ENCODE results near the gene CPED1. TPM values are rescaled to one million over a fixed set of nuclear protein-coding genes. Genes with fewer than 3 reads are reported as not detected.

Gene CPED1
- polyA plus RNA-seq, 1 donor from 2014 or later, result not detected

DNA sequence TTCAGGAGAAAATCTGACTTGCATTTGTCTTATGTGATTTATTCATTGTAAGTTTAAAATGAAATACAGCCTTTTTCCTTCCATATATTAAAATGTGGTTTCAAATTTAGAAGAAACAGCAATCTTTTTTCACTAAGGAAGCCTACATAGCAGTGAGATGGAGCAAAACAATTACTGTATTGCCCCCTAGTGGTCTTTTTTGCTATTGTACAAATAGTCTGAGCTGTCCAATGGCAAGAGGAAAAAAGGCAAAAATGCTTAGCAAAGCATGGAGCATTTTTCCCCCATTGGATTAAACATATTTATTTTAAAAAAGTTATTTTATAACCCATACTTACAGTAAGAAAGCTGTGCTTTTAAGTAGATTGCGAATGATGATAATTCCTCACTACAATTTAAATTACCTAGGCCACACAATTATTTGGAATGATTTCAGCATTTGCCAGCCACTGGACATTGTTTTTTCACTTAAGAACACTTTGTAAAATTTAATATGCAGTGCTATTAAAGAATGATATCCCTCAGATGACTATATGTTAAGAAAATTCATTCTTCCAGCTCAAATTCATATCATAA is 119.5 kb downstream of the CPED1 start:
- Histone ChIP-seq H3K9me2 (ENCODE audit: insufficient read depth, low read length) (no peaks in the 10 kb centered on the region), H3K27me3 (ENCODE audit: insufficient read depth, low read depth, low read length) (no peaks in the 10 kb centered on the region), H3K4me3 (ENCODE audit: low read length) (no peak overlapping the region), H3K79me2 (replicated peaks; ENCODE audit: insufficient read depth, low read length) (no peaks in the 10 kb centered on the region), H3K36me3 (ENCODE audit: insufficient read depth, low read length) (no peaks in the 10 kb centered on the region), H3K27ac (ENCODE audit: low read length) (no peak overlapping the region), H2AFZ (ENCODE audit: low read depth, low read length) (no peak overlapping the region), H3K9me3 (ENCODE audit: low read length) (no peaks in the 10 kb centered on the region), H4K20me1 (ENCODE audit: insufficient read depth) (no peaks in the 10 kb centered on the region), H3K9ac (ENCODE audit: low read length) (no peak overlapping the region), H3K4me2 (ENCODE audit: low read length) (no peak overlapping the region), H3F3A (ENCODE audit: insufficient read depth, low read length, poor library complexity, severe bottlenecking) (no peaks in the 10 kb centered on the region)
- no peak for TF ChIP-seq POLR2AphosphoS5 (IDR thresholded peaks at IDR 0.05)
- peak; percentile 71 for TF ChIP-seq RAD21 (conservative IDR thresholded peaks at IDR 0.05)
- TF ChIP-seq, protein P1, sequence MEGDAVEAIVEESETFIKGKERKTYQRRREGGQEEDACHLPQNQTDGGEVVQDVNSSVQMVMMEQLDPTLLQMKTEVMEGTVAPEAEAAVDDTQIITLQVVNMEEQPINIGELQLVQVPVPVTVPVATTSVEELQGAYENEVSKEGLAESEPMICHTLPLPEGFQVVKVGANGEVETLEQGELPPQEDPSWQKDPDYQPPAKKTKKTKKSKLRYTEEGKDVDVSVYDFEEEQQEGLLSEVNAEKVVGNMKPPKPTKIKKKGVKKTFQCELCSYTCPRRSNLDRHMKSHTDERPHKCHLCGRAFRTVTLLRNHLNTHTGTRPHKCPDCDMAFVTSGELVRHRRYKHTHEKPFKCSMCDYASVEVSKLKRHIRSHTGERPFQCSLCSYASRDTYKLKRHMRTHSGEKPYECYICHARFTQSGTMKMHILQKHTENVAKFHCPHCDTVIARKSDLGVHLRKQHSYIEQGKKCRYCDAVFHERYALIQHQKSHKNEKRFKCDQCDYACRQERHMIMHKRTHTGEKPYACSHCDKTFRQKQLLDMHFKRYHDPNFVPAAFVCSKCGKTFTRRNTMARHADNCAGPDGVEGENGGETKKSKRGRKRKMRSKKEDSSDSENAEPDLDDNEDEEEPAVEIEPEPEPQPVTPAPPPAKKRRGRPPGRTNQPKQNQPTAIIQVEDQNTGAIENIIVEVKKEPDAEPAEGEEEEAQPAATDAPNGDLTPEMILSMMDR (IDR thresholded peaks at IDR 0.05; ENCODE audit: poor library complexity, severe bottlenecking), result peak; percentile 76
- TF ChIP-seq EZH2 (IDR thresholded peaks at IDR 0.05; ENCODE audit: borderline replicate concordance, insufficient read depth, low read length, poor library complexity, severe bottlenecking), result no peak
- TF ChIP-seq EP300 (conservative IDR thresholded peaks at IDR 0.05; ENCODE audit: poor library complexity, severe bottlenecking), result no peak
- TF ChIP-seq SMC3 (conservative IDR thresholded peaks at IDR 0.05; ENCODE audit: poor library complexity), result peak; percentile 67

DNA sequence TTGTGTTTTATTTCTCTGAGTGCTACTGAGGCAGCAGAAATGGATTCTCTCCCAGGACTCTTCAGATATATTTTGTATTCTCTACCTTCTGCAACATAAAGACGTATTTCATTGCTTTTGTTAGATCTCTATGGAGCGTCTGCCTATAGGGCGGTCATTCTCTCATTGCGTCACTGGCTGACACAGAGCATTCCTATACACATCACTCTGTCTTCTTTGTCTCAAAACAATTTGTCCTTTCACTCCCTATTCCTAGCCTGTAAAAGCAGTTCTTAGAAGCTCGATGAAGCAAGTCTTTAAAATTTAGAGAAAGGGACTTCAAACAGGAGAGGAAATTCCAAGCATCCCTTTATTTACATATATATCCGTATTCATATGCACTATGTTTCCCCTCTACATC is 120.6 kb downstream of the CPED1 start:
- no peaks in the 10 kb centered on the region for H4K20me1 ChIP-seq (ENCODE audit: insufficient read depth)
- no peak overlapping the region for H2AFZ ChIP-seq (ENCODE audit: low read depth, low read length)
- no peak overlapping the region for H3K4me3 ChIP-seq (ENCODE audit: low read length)

More for the DNA sequence above, 120.6 kb downstream of the CPED1 start:
- H3K79me2 ChIP-seq (replicated peaks; ENCODE audit: insufficient read depth, low read length), result no peaks in the 10 kb centered on the region
- no peaks in the 10 kb centered on the region for H3K9me3 ChIP-seq (ENCODE audit: low read length)
- TF ChIP-seq EP300 (conservative IDR thresholded peaks at IDR 0.05; ENCODE audit: poor library complexity, severe bottlenecking) (no peak), POLR2AphosphoS5 (IDR thresholded peaks at IDR 0.05) (no peak), RAD21 (conservative IDR thresholded peaks at IDR 0.05) (no peak), TAF1 (IDR thresholded peaks at IDR 0.05; ENCODE audit: low read depth) (no peak), MXI1 (conservative IDR thresholded peaks at IDR 0.05; ENCODE audit: poor library complexity, severe bottlenecking) (no peak), SMC3 (conservative IDR thresholded peaks at IDR 0.05; ENCODE audit: poor library complexity) (no peak), EZH2 (IDR thresholded peaks at IDR 0.05; ENCODE audit: borderline replicate concordance, insufficient read depth, low read length, poor library complexity, severe bottlenecking) (no peak)
- TF ChIP-seq, protein P2, sequence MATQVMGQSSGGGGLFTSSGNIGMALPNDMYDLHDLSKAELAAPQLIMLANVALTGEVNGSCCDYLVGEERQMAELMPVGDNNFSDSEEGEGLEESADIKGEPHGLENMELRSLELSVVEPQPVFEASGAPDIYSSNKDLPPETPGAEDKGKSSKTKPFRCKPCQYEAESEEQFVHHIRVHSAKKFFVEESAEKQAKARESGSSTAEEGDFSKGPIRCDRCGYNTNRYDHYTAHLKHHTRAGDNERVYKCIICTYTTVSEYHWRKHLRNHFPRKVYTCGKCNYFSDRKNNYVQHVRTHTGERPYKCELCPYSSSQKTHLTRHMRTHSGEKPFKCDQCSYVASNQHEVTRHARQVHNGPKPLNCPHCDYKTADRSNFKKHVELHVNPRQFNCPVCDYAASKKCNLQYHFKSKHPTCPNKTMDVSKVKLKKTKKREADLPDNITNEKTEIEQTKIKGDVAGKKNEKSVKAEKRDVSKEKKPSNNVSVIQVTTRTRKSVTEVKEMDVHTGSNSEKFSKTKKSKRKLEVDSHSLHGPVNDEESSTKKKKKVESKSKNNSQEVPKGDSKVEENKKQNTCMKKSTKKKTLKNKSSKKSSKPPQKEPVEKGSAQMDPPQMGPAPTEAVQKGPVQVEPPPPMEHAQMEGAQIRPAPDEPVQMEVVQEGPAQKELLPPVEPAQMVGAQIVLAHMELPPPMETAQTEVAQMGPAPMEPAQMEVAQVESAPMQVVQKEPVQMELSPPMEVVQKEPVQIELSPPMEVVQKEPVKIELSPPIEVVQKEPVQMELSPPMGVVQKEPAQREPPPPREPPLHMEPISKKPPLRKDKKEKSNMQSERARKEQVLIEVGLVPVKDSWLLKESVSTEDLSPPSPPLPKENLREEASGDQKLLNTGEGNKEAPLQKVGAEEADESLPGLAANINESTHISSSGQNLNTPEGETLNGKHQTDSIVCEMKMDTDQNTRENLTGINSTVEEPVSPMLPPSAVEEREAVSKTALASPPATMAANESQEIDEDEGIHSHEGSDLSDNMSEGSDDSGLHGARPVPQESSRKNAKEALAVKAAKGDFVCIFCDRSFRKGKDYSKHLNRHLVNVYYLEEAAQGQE (IDR thresholded peaks at IDR 0.05; ENCODE audit: borderline replicate concordance), result no peak
- TF ChIP-seq, protein P1 (IDR thresholded peaks at IDR 0.05; ENCODE audit: poor library complexity, severe bottlenecking), result no peak
- H3K27me3 ChIP-seq (ENCODE audit: insufficient read depth, low read depth, low read length), result no peaks in the 10 kb centered on the region
- no peak overlapping the region for H3K27ac ChIP-seq (ENCODE audit: low read length)
- H3K36me3 ChIP-seq (ENCODE audit: insufficient read depth, low read length), result no peaks in the 10 kb centered on the region
- H3F3A ChIP-seq (ENCODE audit: insufficient read depth, low read length, poor library complexity, severe bottlenecking), result no peaks in the 10 kb centered on the region
- no peak overlapping the region for H3K4me2 ChIP-seq (ENCODE audit: low read length)
- no peak overlapping the region for H3K9ac ChIP-seq (ENCODE audit: low read length)
- no peaks in the 10 kb centered on the region for H3K9me2 ChIP-seq (ENCODE audit: insufficient read depth, low read length)
